ENCODE measurements around the gene SFT2D2. TPM values are rescaled to one million over a fixed set of nuclear protein-coding genes. Genes with fewer than 3 reads are reported as not detected.

The SFT2D2 gene
- polyA plus RNA-seq, 1 donor (not counting 4 experiments of a cell fraction or from before 2014, with no cell fraction given): 27.6 TPM

DNA sequence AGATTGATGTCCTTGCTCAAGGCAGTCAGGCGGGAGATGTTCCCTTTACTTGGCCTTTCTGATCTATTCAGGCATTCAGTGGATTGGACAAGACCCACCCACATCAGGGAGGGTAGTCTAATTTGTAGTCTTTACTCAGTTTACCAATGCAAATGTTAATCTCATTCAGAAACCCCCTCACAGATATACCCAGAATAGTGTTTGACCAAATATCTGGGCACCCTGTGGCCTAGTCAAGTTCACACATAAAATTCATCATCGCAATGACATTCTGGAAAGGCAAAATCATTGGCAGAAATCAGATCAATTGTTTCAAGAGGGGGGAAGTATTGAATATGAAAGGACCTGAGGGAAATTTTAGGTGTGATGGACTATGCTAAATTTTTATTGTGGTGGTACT lies 12.5 kb upstream of the SFT2D2 start:
- no peak for FAIRE-seq

DNA sequence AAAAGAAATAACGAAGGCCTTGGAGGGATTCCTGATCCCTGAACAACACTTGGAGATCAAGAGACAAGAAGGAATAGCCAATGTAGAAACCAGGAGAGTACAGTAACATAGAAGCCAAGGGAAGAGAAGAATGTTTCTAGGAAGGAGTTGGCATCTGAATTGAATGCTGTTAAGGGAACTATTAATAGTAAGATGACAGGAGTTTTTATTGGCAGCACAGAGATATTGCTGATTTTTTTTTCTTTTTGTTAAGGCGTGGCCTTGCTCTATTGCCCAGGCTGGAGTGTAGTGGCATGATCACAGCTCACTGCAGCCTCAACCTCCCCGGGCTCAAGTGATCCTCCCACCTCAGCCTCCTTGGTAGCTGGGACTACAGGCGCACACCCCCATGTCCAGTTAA lies 9.6 kb upstream of the SFT2D2 start:
- DNase-seq (ENCODE audit: low read depth, low spot score) (no peak), FAIRE-seq (no peak)
- H3K9me3 ChIP-seq (ENCODE audit: control insufficient read depth, low read depth, low read length): no peaks in the 10 kb centered on the region
- no peaks in the 10 kb centered on the region for H3K27me3 ChIP-seq (ENCODE audit: control insufficient read depth, extremely low read depth, insufficient read depth, low read length)
- no peak overlapping the region for H3K27ac ChIP-seq (ENCODE audit: control insufficient read depth, insufficient read depth, low read length)
- H3K79me2 ChIP-seq (ENCODE audit: control insufficient read depth, insufficient read depth, low read length): no peaks in the 10 kb centered on the region
- H4K20me1 ChIP-seq (ENCODE audit: control insufficient read depth, extremely low read depth, insufficient read depth, low read length): no peaks in the 10 kb centered on the region
- H3K4me1 ChIP-seq (ENCODE audit: control insufficient read depth, extremely low read depth, insufficient read depth, low read length): no peaks in the 10 kb centered on the region
- TF ChIP-seq, protein P1, sequence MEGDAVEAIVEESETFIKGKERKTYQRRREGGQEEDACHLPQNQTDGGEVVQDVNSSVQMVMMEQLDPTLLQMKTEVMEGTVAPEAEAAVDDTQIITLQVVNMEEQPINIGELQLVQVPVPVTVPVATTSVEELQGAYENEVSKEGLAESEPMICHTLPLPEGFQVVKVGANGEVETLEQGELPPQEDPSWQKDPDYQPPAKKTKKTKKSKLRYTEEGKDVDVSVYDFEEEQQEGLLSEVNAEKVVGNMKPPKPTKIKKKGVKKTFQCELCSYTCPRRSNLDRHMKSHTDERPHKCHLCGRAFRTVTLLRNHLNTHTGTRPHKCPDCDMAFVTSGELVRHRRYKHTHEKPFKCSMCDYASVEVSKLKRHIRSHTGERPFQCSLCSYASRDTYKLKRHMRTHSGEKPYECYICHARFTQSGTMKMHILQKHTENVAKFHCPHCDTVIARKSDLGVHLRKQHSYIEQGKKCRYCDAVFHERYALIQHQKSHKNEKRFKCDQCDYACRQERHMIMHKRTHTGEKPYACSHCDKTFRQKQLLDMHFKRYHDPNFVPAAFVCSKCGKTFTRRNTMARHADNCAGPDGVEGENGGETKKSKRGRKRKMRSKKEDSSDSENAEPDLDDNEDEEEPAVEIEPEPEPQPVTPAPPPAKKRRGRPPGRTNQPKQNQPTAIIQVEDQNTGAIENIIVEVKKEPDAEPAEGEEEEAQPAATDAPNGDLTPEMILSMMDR (optimal IDR thresholded peaks at IDR 0.05 in 1 of 3, IDR thresholded peaks at IDR 0.05 in 1 of 3, conservative IDR thresholded peaks at IDR 0.05 in 1 of 3; ENCODE audit: extremely low read depth in 1 of 3, insufficient read depth in 2 of 3, low read length in 3 of 3): no peak
- TF ChIP-seq EZH2 (IDR thresholded peaks at IDR 0.05; ENCODE audit: low read length): no peak
- dilution Hi-C loops (cut with MboI; ENCODE audit: extremely low pct_ligation_motif_present, low sequenced_read_pairs): no loop called here
- H3K36me3 ChIP-seq (ENCODE audit: control insufficient read depth in 2 of 2, extremely low read depth in 1 of 2, insufficient read depth in 2 of 2, low read length in 2 of 2): no peaks in the 10 kb centered on the region
- H3K4me2 ChIP-seq (ENCODE audit: control insufficient read depth, extremely low read depth, insufficient read depth, low read depth, low read length): no peak overlapping the region
- H3K9ac ChIP-seq (ENCODE audit: control insufficient read depth, extremely low read depth, insufficient read depth, low read length): no peak overlapping the region
- no peak overlapping the region for H3K4me3 ChIP-seq (ENCODE audit: control insufficient read depth in 2 of 3, extremely low read depth in 1 of 3, insufficient read depth in 2 of 3, low read depth in 1 of 3, low read length in 3 of 3)
- no peaks in the 10 kb centered on the region for H3K9me1 ChIP-seq (ENCODE audit: control insufficient read depth, extremely low read depth, insufficient read depth, low read length)
- no peak overlapping the region for H2AFZ ChIP-seq (ENCODE audit: control insufficient read depth, low read length)

More for the DNA sequence above, 12.5 kb upstream of the SFT2D2 start:
- no peak overlapping the region for H3K4me2 ChIP-seq (ENCODE audit: control insufficient read depth, extremely low read depth, insufficient read depth, low read depth, low read length)
- no peaks in the 10 kb centered on the region for H3K9me1 ChIP-seq (ENCODE audit: control insufficient read depth, extremely low read depth, insufficient read depth, low read length)
- no peak overlapping the region for H3K27ac ChIP-seq (ENCODE audit: control insufficient read depth, insufficient read depth, low read length)
- H3K79me2 ChIP-seq (ENCODE audit: control insufficient read depth, insufficient read depth, low read length): no peaks in the 10 kb centered on the region
- no peaks in the 10 kb centered on the region for H3K36me3 ChIP-seq (ENCODE audit: control insufficient read depth in 2 of 2, extremely low read depth in 1 of 2, insufficient read depth in 2 of 2, low read length in 2 of 2)
- H3K9me3 ChIP-seq (ENCODE audit: control insufficient read depth, low read depth, low read length): no peaks in the 10 kb centered on the region
- no peaks in the 10 kb centered on the region for H3K27me3 ChIP-seq (ENCODE audit: control insufficient read depth, extremely low read depth, insufficient read depth, low read length)
- dilution Hi-C loops (cut with MboI; ENCODE audit: extremely low pct_ligation_motif_present, low sequenced_read_pairs): no loop called here
- H3K4me3 ChIP-seq (ENCODE audit: control insufficient read depth in 2 of 3, extremely low read depth in 1 of 3, insufficient read depth in 2 of 3, low read depth in 1 of 3, low read length in 3 of 3): no peak overlapping the region
- H3K4me1 ChIP-seq (ENCODE audit: control insufficient read depth, extremely low read depth, insufficient read depth, low read length): no peaks in the 10 kb centered on the region
- H2AFZ ChIP-seq (ENCODE audit: control insufficient read depth, low read length): no peak overlapping the region
- DNase-seq (ENCODE audit: low read depth, low spot score): no peak
- H4K20me1 ChIP-seq (ENCODE audit: control insufficient read depth, extremely low read depth, insufficient read depth, low read length): no peaks in the 10 kb centered on the region
- TF ChIP-seq, protein P1 (optimal IDR thresholded peaks at IDR 0.05 in 1 of 3, IDR thresholded peaks at IDR 0.05 in 1 of 3, conservative IDR thresholded peaks at IDR 0.05 in 1 of 3; ENCODE audit: extremely low read depth in 1 of 3, insufficient read depth in 2 of 3, low read length in 3 of 3): no peak
- TF ChIP-seq EZH2 (IDR thresholded peaks at IDR 0.05; ENCODE audit: low read length): no peak
- H3K9ac ChIP-seq (ENCODE audit: control insufficient read depth, extremely low read depth, insufficient read depth, low read length): no peak overlapping the region

Measured in keratinocyte (primary cell).